Hepatocyte (in vitro differentiated cells): ENCODE data around the gene ASPM.

Experiments used
- EZH2 ChIP-seq: fragments of 200-600 bp; sonication (generic); IDR thresholded peaks from 2 replicates; pipeline ENCODE4 v1.6.1; 2016; ENCODE audit warnings: antibody characterized with exemption, mild to moderate bottlenecking, borderline replicate concordance
- TF ChIP-seq, protein P1 (sequence below): fragments of 200-600 bp; sonication (generic); IDR thresholded peaks from 2 replicates; pipeline ENCODE4 v1.5.1; 2016; ENCODE audit warnings: antibody characterized with exemption, mild to moderate bottlenecking; ENCODE audit not compliant: poor library complexity

DNA sequence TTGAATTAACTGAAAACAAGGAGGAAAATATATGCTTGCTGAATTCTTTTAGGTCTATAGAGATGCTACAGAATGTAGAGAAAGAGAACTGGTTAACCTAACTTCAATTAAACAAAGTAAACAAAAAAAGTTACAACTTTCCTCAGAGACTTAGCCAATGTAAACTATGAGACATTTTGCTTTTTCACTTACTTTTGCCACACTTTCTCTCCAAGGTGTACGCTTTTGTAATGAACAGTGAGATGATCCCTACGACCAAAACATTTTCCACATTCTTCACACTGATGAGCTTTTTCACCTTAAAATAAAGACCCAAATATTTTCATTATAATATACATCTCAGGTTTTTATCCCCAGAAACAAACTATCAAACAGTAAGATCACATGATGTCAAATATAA lies 28.3 kb upstream of the ASPM start:
- TF ChIP-seq, protein P1, sequence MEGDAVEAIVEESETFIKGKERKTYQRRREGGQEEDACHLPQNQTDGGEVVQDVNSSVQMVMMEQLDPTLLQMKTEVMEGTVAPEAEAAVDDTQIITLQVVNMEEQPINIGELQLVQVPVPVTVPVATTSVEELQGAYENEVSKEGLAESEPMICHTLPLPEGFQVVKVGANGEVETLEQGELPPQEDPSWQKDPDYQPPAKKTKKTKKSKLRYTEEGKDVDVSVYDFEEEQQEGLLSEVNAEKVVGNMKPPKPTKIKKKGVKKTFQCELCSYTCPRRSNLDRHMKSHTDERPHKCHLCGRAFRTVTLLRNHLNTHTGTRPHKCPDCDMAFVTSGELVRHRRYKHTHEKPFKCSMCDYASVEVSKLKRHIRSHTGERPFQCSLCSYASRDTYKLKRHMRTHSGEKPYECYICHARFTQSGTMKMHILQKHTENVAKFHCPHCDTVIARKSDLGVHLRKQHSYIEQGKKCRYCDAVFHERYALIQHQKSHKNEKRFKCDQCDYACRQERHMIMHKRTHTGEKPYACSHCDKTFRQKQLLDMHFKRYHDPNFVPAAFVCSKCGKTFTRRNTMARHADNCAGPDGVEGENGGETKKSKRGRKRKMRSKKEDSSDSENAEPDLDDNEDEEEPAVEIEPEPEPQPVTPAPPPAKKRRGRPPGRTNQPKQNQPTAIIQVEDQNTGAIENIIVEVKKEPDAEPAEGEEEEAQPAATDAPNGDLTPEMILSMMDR: no peak
- no peak for TF ChIP-seq EZH2
